HG02852 (cell line): ENCODE measurements around the gene LIN52.
"Not testable (repeated sequence)": the region's sequence is repeated elsewhere in the genome, so short reads cannot be mapped to it uniquely, and the experiment has no call there.

ENCODE experiments used
- ATAC-seq: cut with Tn5 transposase; IDR thresholded peaks from one replicate; pipeline ENCODE4 v1.9.1; 2021; ENCODE audit warnings: mild to moderate bottlenecking, moderate library complexity; ENCODE audit not compliant: unreplicated experiment

LIN52 gene

DNA sequence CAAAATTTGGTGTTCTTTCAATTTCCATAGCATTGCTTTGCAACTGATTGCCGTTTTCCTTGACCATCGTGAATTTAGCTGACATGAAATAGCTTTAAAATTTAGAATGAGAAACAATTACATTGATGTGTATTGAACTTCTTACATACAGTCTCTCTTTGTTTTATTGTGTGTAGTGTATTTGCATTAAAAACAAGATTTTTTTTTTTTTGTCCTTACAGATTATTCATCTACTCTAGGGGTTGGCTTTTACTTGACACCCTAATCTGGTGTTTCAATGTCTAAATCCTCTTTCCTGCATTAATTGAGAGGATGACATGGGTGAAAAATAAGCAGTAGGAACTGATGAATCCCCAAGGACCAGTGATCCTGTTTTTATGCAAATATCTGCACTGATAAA is 20.6 kb downstream of the LIN52 start:
- no peak for ATAC-seq

DNA sequence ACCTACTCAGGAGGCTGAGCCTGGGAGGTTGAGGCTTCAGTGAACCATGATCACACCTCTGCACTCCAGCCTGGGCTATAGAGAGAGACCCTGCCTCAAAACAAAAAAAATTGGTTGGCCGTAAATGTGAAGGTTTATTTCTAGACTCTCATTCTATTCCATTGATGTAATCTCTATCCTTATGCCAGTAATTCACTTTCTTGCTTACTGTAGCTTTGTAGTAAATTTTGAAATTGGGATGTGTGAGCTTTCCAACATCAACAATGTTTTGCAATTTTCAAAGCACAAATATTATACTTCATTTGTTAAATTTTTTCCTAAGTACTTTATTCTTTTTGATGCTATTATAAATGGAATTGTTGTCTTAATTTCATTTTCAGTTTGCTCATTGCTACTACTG is 24.6 kb downstream of the LIN52 start:
- ATAC-seq = no peak

DNA sequence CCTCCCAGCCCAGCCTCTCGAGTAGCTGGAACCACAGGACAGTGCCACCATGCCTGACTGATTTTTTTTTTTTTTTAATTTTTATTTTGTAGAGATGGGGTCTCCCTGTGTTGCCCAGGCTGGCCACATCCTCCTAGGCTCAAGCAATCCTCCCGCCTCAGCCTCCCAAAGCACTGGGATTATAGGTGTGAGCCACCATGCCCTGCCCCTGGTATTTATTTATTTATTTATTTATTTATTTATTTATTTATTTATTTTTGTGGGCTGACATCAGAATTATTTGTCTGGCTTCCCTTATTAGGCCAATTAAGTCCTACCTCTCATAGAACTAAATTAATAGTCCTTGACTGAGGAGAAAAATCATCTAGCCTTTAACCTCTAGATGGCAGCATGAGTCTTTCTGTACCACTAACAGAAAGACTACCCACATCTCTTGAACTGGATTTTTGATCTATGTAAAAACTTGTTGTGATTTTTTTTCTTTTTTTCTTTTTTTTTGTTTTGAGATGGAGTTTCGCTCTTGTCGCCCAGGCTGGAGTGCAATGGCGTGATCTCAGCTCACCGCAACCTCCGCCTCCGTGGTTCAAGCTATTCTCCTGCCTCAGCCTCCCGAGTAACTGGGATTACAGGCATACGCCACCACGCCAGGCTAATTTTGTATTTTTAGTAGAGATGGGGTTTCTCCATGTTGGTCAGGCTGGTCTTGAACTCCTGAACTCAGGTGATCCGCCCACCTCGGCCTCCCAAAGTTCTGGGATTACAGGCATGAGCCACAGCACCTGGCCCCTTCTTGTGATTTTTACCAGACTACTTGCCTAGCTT is 26.9 kb downstream of the LIN52 start:
- not testable (repeated sequence) for ATAC-seq

DNA sequence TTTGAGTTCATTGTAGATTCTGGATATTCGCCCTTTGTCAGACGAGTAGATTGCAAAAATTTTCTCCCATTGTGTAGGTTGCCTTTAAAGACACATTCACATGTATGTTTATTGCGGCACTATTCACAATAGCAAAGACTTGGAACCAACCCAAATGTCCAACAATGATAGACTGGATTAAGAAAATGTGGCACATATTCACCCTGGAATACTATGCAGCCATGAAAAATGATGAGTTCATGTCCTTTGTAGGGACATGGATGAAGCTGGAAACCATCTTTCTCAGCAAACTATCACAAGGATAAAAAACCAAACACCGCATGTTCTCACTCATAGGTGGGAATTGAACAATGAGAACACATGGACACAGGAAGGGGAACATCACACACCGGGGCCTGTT is 40.7 kb downstream of the LIN52 start:
- ATAC-seq = not testable (repeated sequence)

DNA sequence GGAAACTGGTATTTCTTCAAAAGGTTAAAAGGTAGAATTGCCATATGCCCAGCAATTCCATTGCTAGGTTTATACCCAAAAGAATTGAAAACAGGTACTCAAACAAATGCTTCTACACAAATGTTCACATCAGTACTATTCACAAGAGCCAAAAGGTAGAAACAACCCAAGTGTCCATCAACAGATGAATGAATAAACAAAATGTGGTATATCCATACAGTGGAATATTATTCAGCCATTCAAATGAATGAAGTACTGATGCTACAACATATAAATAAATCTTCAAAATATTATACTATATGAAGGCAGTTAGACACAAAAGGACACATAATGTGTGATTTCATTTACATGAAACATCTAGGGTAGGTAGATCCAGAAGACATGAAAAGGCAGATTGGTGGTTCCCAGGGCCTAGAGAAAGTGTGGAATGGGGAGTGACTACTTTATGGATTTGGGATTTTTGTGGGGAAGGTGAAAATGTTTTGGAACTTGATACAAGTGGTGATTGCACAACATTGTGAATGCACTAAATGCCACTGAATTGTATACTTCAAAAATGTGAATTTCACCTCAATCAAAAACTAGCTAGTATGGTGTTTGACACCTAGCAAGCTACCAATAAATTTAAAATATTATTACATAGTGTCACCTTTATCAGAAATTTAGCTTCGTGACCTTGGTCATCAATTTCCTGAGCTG is 41.7 kb downstream of the LIN52 start:
- ATAC-seq = no peak

DNA sequence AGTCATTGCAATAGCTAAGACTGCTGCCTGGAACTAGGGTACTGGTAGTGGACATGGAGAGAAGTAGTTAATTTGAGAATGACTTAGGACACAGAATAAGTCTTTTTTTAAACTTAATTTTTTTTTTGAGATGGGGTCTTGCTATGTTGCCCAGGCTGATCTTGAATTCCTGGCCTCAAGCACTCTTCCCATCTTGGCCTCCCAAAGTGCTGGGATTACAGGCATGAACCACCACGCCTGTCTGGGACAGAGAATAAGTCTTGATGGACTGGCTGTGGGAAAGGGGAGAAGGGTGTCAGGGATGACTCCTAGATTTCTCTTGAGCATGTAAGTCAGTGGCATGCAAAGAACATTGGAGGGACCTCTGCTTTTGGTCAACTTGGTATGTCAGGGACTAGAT is 42.9 kb downstream of the LIN52 start:
- ATAC-seq = no peak

DNA sequence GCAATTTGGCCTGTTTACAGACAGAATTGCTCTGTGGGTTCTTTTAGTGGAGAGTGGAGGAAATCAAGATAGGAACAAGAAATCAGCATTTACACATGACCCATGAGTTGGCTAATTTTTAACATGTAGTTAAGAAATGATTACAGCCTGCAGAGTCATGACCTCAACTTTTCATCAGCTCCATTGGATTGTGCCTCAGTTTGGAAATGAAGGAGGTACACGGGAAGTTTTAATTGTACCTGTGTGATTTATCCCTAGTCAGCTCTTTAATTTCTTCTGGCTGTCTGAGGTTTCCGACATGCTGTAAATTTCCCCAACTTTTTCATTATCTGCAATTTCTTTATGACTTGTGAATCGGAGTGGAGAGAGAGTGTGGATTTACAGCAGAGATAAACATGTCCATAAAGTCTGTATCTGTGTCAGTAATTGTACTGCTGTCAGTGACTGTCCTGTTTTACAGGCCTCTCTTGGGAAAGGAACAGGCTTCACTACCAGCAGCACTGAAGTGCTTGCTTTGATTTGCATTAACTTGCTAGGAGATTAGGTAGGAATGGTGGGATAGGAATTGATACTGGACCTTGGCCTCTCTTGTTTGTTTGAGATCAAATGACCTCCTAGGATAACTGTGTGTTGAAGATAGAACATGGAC is 49.2 kb downstream of the LIN52 start:
- no peak for ATAC-seq

DNA sequence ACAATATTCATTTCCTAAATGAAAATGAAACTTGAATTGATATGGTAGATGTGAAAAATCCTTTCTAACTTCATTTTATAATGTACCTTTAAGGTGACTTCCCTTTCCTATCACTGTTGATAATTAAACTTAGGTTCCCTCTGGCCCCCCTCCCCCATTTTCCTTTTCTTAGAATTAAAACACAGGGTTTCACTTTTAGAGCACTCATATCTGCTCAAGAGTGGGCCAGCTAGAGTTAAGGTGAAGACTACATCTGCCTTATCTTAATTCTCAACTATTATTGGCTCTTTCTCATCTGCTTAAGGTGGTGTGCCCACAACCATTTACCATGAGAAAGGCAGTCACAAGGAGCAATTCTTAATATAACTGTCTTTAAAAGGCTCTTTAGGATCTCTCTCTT is 49.7 kb downstream of the LIN52 start:
- ATAC-seq = no peak

DNA sequence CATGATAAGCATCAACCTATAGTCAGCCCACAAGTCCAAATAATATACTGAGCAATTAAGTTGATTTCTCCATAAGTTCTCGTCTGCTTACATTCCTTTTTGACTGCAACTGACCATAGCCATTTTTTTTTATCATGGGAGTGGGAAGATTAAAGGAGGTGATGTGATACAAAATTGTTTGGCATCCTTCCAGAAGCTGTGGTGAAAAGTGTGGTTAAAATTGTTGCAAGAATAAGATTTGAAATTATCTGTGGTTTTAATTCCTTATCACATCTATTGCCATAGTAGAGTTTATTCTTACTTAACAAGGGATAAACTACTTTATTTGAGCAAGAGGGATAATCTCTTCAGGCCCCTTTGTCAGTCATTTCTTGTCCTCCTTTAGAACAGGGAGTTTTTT is 50.7 kb downstream of the LIN52 start:
- no peak for ATAC-seq

DNA sequence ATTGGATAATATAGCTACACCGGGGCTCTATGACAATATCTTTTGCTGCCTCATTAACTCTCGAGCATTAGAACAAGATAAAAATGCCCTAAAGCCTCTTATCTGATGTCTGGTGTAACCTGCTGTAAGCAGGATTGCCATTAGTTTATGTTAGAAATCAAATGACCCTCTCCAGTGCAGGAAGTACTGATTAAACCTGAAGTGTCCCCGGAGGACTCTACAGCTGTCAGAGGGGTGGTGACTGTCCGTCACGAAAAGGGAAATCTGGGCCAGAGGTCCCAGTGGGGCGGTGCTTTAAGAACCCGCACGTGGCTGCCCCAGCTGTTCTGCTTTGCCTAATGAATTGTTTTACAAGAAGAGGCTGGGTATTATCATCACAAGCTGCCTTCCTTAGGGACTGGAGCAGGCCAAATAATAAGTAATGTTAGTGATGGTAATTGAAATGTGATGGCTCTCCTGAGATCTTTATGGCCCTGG is 55.7 kb downstream of the LIN52 start:
- ATAC-seq = no peak

DNA sequence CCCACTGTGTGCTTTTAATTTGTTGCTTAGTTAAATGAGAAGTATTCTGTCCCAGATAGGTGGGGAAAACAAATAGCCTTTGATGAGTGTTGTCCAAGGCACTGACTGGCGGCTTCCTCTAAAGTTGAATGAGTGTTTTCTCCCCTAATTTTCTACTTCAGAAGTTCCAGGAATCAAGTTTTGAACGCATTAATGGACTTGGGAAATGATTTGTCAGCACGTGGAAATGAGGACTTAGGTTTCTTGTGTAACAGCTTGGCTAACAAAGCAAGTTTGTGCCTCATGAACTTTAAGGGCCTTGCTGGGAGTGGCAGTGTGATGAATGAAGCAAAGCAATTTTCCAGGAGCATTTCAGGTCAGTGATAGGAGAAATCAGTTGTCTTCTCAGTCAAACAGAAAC is 56.9 kb downstream of the LIN52 start:
- no peak for ATAC-seq

DNA sequence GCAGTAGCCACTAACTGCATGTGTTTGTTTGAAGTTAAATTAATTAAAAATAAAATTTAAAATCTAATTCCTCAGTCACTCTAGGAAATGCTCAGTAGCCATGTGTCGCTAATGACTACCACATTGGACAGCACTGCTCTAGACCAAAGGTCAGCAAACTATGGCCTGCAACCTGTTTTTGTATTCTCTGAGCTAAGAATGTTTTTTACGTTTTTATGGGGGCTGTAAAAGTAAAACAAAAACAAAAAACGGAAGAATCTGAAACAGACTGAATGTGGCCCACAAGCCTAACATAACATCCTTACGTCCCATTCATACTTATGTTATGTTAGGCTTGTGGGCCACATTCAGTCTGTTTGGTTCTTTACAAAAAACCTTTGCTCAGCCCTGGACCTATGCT is 57.8 kb downstream of the LIN52 start:
- ATAC-seq = no peak

DNA sequence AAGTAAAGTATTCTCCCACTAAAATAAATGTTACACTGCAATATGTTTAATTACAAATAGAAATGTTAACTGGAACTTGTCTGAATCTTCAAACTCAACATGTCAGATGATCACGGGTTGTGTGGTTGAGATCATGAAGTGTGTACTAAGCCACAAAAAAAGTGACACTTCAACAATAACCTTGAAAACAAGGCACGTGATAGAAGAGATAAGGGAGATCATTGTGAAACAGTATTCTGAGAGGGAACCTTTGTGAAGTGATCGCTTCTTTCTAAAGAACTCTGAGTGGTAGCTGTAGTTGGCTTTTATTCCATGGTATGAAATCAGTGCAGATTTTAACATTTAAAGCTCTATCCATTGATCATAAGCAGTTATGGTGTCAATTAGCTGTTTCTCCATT is 60.0 kb downstream of the LIN52 start:
- ATAC-seq = no peak

DNA sequence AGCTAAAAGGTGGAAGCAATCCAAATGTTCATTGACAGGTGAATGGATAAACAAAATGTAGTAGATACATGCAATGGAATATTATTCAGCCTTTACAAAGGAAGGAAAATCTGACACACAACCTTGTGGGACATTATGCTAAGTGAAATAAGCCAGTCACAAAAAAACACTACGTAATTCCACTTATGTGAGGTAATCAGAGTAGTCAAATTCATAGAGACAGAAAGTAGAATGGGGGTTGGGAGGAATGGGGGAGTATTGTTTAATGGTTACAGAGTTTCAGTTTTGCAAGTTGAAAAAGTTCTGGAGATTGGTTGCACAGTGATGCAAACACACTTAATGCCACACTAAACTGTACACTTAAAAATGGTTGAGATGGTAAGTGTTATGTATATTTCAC is 62.8 kb downstream of the LIN52 start:
- no peak for ATAC-seq

DNA sequence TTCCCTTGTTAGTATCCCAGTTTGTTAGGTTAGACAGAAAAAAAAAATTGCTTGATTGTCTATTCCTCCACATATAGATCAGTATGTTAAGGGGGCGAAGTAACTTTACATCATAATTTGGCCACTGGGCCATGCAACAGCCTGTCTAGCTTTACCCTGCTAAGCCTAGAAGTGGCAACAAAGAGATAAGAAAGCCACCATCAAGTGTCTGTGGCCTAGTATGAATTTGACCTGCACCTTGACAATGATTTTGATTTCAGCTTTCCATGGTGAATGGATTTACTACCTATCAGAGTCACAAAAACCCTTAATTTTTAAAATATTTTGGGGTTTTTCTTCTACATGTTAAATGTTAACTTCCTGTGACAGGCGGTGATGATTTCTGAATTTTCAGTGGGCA is 63.9 kb downstream of the LIN52 start:
- no peak for ATAC-seq

DNA sequence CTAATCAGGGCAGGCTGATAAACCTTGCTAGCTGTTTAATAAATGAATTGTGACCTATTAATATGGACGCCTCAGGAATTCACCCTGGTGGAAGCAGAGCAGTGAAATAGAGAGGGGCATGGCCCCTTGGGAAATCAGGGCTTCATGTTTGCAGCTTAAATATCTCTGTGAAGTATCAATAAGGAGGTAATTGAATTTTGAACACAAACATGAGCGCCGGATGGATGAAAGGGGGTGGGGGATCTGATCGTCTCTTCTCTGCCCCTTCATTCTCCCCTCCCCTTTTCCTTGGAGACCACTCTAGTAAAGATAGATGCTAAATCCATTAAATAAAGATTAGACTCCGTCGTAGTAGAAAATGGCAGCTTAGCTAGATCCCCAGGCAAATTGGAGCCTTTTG is 70.5 kb downstream of the LIN52 start:
- no peak for ATAC-seq

DNA sequence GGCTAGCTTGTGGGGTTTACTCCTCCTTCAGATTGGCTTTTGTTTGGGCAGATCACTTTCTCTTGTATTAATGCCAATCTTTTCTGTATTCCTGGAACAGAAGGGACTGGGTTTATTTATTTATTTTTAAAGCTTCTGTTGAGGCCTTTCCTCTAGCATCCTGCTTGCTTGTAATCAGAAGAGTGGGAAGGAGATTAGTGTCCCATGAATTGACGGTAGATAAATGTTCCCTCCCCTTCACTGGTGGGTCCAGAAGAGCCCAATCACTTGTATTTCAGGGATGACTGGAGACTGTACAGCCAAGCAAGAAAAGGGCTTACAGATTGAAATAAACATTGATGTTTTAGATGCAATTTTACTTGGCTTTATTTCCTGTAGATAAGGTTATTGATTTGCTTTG is 71.0 kb downstream of the LIN52 start:
- ATAC-seq = no peak

DNA sequence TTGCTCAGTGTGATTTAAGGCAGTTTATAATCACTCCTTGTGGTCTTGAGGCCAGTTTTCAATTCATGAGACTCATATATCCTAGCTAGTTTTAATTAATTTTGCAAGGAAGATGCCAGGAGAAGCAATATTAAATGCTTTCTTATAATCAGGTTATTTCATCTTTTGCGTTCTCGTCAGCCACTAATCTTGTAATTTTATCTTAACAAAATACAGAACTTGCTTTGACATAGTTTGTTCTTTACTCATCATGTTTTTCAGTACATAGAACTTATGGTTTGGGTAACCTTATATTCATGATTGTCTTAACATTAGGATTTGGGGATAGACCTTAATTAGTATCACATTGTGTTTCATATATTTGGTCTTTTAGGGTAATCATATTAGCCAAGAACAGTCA is 76.0 kb downstream of the LIN52 start:
- ATAC-seq = no peak

DNA sequence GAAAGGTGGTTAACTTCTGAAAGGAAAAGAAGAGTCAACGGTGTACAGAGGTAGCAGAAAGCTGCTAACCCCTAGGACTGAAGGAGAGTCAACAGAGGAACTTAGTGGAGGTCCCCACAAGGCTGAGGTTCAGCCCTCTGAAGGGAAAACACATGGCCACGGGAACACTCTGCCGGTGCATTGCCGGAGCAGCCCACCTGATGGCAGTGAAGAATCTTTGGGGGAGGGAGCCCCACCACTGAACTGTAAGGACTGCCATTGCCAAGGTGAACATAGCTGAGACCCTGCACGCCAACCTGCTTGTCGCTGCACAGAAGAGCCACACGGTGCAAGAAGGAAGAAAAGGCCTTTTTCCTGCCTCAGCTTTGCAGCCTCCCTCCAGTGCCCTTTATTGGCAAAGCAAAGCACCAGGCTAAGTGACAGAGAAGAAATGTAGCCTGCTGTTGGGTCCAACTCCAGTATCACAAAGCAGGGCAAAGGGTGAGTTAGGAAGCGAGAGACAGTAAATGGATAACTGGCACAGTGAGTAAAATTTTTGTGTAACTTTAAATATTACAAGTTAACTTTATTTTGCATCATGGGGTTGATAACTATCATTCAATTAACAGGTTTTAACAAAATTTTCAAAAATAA is 76.9 kb downstream of the LIN52 start:
- no peak for ATAC-seq

DNA sequence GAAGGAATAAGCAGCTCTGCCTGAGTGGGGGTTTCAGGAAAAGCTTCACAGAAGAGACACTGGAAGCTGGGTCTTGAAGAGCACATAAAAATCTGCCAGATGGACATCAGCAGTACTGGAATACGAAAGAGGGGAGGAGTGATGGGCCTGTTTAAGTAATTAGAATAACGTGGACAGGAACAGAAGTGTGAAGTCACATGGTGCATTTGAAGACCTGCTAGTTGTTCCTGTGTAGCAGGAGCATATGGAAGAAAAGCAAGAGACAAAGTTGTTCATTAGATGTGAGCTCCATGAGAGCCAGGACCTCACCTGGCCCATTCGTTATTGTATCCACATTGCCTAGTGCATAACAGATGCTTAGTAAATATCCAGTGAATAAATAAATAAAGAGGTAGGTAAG is 85.2 kb downstream of the LIN52 start:
- ATAC-seq = no peak

DNA sequence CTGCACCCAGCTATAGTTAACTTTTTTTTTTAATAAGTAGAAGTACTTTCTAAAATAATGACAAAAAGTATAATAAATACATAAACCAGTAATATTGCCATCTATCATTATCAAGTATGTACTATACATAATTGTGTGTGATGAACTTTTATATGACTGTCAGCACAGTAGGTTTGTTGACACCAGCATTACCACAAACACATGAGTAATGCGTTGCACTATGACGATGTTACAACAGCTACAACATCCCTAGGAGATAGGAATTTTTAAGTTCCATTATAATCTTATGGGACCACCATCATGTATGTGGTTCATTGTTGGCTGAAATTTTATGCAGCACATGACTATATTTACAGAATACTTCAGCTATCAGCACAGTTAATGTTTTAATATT is 91.6 kb downstream of the LIN52 start:
- no peak for ATAC-seq

DNA sequence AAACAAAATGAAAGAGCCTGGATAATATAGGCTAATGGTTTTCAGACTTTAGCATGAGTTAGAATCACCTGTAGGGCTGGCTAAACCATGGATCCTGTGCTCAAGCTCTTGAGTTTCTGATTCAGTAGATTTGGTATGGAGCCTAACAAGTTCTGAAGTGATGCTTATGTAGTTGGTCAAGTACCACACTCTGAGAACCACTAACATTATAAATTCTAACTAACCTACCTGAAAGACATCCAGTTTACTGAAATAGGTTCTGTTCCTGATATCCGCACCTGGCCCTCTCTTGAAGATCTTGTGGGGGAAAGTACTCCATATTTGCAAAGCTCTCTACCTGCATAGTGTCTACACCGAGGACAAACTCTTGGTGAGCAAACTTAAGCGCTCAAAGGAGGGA is 95.1 kb downstream of the LIN52 start:
- ATAC-seq = no peak
